NT2/D1 (cell line): ENCODE data around the gene RCSD1.

Experiments
- YY1 ChIP-seq: IDR thresholded peaks from 2 replicates; pipeline ENCODE4 v1.6.1; 2011; ENCODE audit not compliant: insufficient read length, insufficient read depth
- ZNF274 ChIP-seq: IDR thresholded peaks from 2 replicates; pipeline ENCODE4 v1.6.1; 2011; ENCODE audit warnings: mild to moderate bottlenecking, low read depth, low read length

GRCh38 chr1:167633258-167633944 is 3.4 kb downstream of the RCSD1 start:
- no peak for TF ChIP-seq ZNF274
- TF ChIP-seq YY1: no peak
